Stimulated activated naive CD8-positive, alpha-beta T cell treated with anti-CD3 and anti-CD28 coated beads, Interleukin-15, amount 100 ng/mL, for 72 hours (primary cell): ENCODE measurements around the gene RHBG.

ENCODE experiments used
- ATAC-seq: fragments of 150-1000 bp; cut with Tn5 transposase; 2 replicates; pipeline ENCODE4 v1.10.0; 2021; ENCODE audit warnings: mild to moderate bottlenecking, moderate library complexity
- DNase-seq, 2 donors: peaks; one replicate each; pipeline ENCODE4 v3.0.0; 2021 to 2022
- H3K27ac Mint-ChIP-seq, 2 donors: one replicate each; pipeline ENCODE4 v1.8.0; 2022; ENCODE audit warnings: mild to moderate bottlenecking in 2 of 2, mixed read lengths in 2 of 2, moderate library complexity in 2 of 2
- H3K27me3 Mint-ChIP-seq: one replicate; pipeline ENCODE4 v1.8.0; 2022; ENCODE audit warnings: mixed read lengths
- H3K4me1 Mint-ChIP-seq: one replicate; pipeline ENCODE4 v1.8.0; 2022; ENCODE audit warnings: mild to moderate bottlenecking, mixed read lengths
- H3K4me3 Mint-ChIP-seq, 2 donors: one replicate each; pipeline ENCODE4 v1.8.0; 2022; ENCODE audit warnings: mild to moderate bottlenecking in 2 of 2, mixed read lengths in 2 of 2, moderate library complexity in 1 of 2
- H3K9me3 Mint-ChIP-seq, 2 donors: one replicate each; pipeline ENCODE4 v1.8.0; 2022; ENCODE audit warnings: mixed read lengths in 2 of 2

RHBG gene

GRCh38 chr1:156421062-156421938, 52.3 kb downstream of the RHBG start:
- peaks cover 95% of the 10 kb centered on the region for H3K27me3 Mint-ChIP-seq
- H3K4me3 Mint-ChIP-seq, result peak overlapping the region; percentile 90 to 95
- H3K9me3 Mint-ChIP-seq, result no peaks in the 10 kb centered on the region
- ATAC-seq, result peak; percentile 92
- peaks cover 33% of the 10 kb centered on the region for H3K4me1 Mint-ChIP-seq
- H3K27ac Mint-ChIP-seq, result peak overlapping the region in 1 of 2 donors; percentile 74
- peak; percentile 72 to 76 for DNase-seq

- H3K4me3 Mint-ChIP-seq, result peak overlapping the region; percentile 77 to 95
- no peak for DNase-seq
- peaks cover 33% of the 10 kb centered on the region for H3K4me1 Mint-ChIP-seq
- no peaks in the 10 kb centered on the region for H3K9me3 Mint-ChIP-seq
- ATAC-seq, result no peak
- peaks cover 95% of the 10 kb centered on the region for H3K27me3 Mint-ChIP-seq
- H3K27ac Mint-ChIP-seq, result no peak overlapping the region
Observed at GRCh38 chr1:156421939-156422601, 53.1 kb downstream of the RHBG start.

GRCh38 chr1:156422602-156423091, 53.6 kb downstream of the RHBG start:
- H3K4me1 Mint-ChIP-seq, result peaks cover 33% of the 10 kb centered on the region
- no peak overlapping the region for H3K27ac Mint-ChIP-seq
- H3K27me3 Mint-ChIP-seq, result peaks cover 95% of the 10 kb centered on the region
- ATAC-seq, result no peak
- H3K4me3 Mint-ChIP-seq, result no peak overlapping the region
- no peaks in the 10 kb centered on the region for H3K9me3 Mint-ChIP-seq
- DNase-seq, result no peak

DNA sequence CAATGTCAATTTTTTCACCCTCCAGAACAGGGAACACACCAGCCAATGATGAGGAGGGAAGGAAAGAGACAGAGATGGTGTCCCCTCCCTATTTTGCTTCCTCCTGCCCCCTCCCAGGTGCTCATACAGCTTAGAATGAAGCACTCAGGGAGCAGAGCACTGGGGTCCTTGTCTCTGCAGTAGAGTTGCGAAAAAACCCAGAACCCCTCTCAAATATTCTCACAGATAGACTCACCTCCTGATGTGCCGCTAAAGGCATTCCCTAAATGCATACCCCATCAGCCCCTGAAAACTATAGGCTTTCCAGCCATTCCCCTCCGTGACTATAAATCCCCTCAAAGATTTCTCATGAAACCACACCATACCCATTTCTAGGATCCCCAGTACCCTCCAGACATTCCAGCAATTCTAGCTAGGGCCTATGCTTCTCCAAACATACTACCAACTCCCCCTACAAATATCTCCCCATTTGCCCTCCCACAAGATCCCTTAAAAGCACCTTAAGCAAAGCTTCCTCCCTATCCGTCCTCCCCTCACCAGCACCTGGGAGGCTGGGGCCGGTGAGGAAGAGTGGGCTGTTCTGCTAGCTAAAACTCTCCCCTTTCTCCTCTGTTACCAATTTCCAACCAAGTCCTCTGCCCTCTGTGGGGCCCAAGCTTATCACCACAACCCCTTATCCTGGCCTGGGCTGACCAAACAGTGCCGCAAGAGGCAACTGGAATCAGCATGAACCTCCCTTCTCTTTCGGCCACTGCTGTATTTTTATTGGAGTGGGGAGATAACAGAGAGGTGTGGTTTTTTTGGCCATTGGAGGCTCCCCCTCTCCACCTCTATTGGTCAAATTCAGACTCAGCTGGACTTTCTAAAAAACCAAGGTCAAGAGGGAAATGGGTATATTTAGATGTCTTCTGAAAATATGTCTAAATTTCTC, 54.7 kb downstream of the RHBG start:
- no peak for DNase-seq
- no peaks in the 10 kb centered on the region for H3K9me3 Mint-ChIP-seq
- no peak overlapping the region for H3K4me3 Mint-ChIP-seq

DNA sequence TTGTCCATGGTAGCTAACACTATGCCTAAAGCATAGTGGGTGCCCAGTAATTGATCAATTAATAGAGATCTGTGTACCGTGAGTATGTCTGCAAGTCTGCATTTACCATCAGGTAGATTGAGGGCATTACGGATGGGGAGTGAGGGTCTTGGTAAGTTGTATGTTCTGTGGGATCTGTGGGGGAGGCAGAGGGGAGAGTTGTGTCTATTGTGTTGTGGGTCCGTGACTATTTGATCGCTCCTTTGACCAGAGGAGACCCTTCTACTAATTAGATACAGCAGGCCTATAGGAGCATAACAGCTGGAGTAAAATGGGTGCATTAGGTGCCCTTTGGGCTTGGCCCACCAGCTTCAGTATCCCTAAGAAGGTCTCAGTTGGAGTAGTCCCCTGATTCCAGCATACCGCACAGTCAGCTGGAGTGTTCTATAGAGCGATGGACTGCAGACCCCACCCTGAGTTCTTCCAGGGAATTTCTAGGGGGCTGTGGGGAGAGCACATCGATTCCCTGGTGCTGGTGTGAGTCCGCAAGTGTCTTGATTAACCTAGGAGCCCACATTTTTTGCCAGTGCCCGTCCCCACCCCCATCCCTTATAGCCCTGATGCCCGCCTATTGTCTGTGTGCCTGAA, 55.9 kb downstream of the RHBG start:
- Mint-ChIP-seq H3K27ac (no peak overlapping the region), H3K4me3 (no peak overlapping the region), H3K9me3 (no peaks in the 10 kb centered on the region), H3K4me1 (peaks cover 35% of the 10 kb centered on the region), H3K27me3 (peaks cover 95% of the 10 kb centered on the region)
- ATAC-seq (no peak), DNase-seq (no peak)

More for the DNA sequence above, 54.7 kb downstream of the RHBG start:
- H3K27ac Mint-ChIP-seq, result no peak overlapping the region
- peaks cover 33% of the 10 kb centered on the region for H3K4me1 Mint-ChIP-seq
- H3K27me3 Mint-ChIP-seq, result peaks cover 95% of the 10 kb centered on the region
- no peak for ATAC-seq

- no peak overlapping the region for H3K4me3 Mint-ChIP-seq
- H3K9me3 Mint-ChIP-seq, result no peaks in the 10 kb centered on the region
- ATAC-seq (no peak), DNase-seq (no peak)
- peaks cover 33% of the 10 kb centered on the region for H3K4me1 Mint-ChIP-seq
- peaks cover 95% of the 10 kb centered on the region for H3K27me3 Mint-ChIP-seq
- no peak overlapping the region for H3K27ac Mint-ChIP-seq
Observed at GRCh38 chr1:156425943-156426342, 56.9 kb downstream of the RHBG start.

DNA sequence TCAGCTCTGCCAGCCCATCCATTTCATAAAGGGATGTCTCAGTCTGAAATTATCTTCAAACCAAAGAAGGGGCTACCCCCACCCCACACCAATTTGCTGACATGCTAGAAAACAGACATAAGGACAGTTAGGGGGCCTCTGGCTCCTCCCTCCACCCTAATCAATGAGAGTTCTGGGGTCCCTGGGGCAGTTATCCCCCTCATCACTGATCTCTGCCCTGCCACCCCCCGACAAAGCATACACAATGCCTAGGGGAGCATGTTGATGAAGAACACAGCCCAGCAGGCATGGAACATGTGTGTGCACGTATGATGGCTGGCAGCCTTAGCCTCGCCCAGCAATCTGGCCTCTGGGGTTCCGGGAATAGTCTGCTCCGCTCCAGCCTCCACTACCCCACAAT, 58.9 kb downstream of the RHBG start:
- H3K27me3 Mint-ChIP-seq, result peaks cover 95% of the 10 kb centered on the region
- DNase-seq, result no peak
- H3K9me3 Mint-ChIP-seq, result no peaks in the 10 kb centered on the region
- no peak overlapping the region for H3K27ac Mint-ChIP-seq
- no peak for ATAC-seq
- H3K4me3 Mint-ChIP-seq, result no peak overlapping the region
- H3K4me1 Mint-ChIP-seq, result peaks cover 22% of the 10 kb centered on the region

DNA sequence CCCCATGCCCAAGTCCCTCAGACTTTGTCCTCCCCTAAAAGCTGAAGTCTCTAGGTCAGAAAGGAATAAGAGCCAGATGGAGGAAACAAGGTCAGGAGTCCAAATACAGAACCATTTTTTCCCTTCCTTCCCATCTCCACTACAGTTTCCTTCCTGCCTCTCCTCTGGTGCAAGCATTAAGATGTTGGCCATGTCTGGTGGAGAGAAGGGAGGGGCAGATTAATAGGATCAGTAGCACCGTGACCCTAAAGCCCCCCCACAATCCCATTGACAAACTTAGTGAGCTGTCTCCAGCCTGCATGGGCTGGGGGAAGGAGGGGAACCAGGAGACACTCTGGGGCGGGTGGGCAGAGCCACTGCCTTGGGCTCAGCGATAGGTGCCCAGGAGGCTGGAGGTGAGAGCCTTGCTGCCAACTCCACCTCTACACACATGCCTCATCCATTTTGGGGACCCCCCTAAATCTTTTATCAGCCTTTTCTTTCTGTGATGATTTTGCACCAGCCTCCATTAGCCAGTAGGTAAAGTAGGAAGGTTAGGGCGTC, 59.8 kb downstream of the RHBG start:
- Mint-ChIP-seq H3K27me3 (peaks cover 95% of the 10 kb centered on the region), H3K27ac (no peak overlapping the region), H3K9me3 (no peaks in the 10 kb centered on the region), H3K4me1 (peaks cover 30% of the 10 kb centered on the region), H3K4me3 (no peak overlapping the region)
- DNase-seq (no peak), ATAC-seq (no peak)

- ATAC-seq (no peak), DNase-seq (no peak)
- no peaks in the 10 kb centered on the region for H3K9me3 Mint-ChIP-seq
- H3K27me3 Mint-ChIP-seq, result peaks cover 95% of the 10 kb centered on the region
- peak overlapping the region in 1 of 2 donors; percentile 32 for H3K4me3 Mint-ChIP-seq
- peaks cover 37% of the 10 kb centered on the region for H3K4me1 Mint-ChIP-seq
- H3K27ac Mint-ChIP-seq, result peak overlapping the region in 1 of 2 donors; percentile 45
Observed at GRCh38 chr1:156429313-156430060, 60.5 kb downstream of the RHBG start.

DNA sequence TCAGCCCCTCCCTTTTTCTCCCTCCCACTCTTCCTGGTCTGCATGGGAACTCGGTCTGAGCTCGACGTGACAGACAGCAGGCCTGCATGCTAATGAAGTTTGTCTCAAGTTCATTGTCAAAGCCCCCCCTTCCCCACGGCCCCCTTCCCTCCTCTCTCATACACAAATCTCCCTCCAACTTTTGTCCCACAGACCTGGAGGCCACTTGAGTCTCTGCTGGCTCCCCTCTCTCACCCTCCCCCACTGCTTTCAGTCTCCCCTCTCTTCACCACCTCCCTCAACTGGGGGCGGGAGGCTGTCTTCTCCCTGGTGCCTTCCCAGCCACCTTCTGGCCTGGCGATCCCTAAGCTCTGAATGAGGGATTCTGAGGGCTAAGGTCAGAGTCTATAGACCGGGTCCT, 61.3 kb downstream of the RHBG start:
- DNase-seq, result no peak
- Mint-ChIP-seq H3K27ac (no peak overlapping the region), H3K27me3 (peaks cover 96% of the 10 kb centered on the region), H3K9me3 (no peaks in the 10 kb centered on the region), H3K4me3 (peak overlapping the region in 1 of 2 donors; percentile 9), H3K4me1 (peaks cover 43% of the 10 kb centered on the region)
- ATAC-seq, result no peak

GRCh38 chr1:156430866-156431265, 61.9 kb downstream of the RHBG start:
- no peak overlapping the region for H3K4me3 Mint-ChIP-seq
- DNase-seq, result no peak

DNA sequence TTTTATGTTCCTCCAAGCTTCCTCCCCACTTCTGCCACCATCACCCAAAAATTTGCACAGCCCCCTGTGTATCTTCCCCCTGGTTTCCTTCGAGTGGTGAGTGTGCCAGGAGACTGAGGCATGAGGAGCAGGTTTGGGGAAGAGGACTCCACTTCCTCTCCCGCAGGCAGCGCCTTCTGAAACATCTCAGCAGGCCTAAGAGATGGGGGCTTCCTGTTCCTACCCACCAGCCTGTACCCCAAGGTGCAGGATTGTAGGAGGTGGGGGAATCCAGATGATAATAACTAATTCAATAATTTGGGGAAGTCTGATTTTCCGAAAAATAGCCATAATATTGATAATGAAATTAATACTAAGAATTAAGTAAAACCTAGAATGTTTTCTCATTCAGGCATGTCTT, 62.4 kb downstream of the RHBG start:
- no peak for DNase-seq
- peaks cover 100% of the 10 kb centered on the region for H3K27me3 Mint-ChIP-seq
- H3K9me3 Mint-ChIP-seq, result no peaks in the 10 kb centered on the region
- no peak for ATAC-seq
- peaks cover 54% of the 10 kb centered on the region for H3K4me1 Mint-ChIP-seq
- no peak overlapping the region for H3K27ac Mint-ChIP-seq
- H3K4me3 Mint-ChIP-seq, result no peak overlapping the region

More at GRCh38 chr1:156430866-156431265, 61.9 kb downstream of the RHBG start:
- Mint-ChIP-seq H3K4me1 (peaks cover 49% of the 10 kb centered on the region), H3K27ac (no peak overlapping the region), H3K27me3 (peaks cover 100% of the 10 kb centered on the region), H3K9me3 (no peaks in the 10 kb centered on the region)
- no peak for ATAC-seq

DNA sequence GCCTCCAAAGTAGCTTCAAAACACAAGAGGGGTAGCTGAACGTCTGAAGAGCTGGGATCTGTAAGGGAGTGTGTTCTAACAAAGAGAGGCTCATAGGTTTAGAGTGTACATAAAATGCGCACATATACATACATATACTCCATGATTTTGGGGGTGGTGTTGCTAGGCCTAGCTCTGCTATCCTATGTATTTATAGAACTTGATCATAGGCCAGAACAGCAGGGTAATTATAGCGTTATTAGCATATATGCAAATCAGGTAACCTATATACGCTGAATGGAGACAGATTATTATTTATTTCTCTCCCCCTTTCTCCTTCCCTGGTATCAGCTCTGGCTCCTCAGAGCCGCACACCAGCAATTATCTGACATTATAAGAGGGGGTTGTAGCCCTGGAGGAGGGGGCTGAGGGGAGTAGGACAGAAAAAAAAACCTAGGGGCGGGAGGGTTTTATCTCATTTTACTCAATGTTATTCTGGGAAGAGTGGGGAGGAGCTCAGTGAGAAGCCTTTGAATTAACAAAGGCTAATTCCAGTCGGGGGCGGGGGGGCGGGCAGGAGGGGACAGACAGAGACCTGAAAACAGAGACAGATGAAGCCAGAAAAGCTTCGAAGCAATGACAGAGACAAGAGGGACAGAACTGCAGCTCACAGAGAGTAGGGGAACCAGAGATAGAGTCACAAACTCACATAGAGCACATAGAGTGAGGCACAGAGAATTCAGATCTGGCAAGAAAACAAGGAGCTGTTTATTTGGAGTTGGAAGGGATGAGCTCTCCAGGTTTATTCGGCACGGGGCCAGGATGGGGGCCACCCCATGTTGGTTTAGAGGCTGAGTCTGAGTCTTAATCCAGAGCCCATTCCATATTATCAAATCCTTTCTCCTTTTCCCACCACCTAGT, 63.0 kb downstream of the RHBG start:
- no peak for ATAC-seq
- Mint-ChIP-seq H3K4me3 (no peak overlapping the region), H3K27me3 (peaks cover 100% of the 10 kb centered on the region), H3K9me3 (no peaks in the 10 kb centered on the region), H3K27ac (no peak overlapping the region), H3K4me1 (peaks cover 61% of the 10 kb centered on the region)
- no peak for DNase-seq
